ENCODE results near the gene DGKZ. TPM values are rescaled to one million over a fixed set of nuclear protein-coding genes. Genes with fewer than 3 reads are reported as not detected.

DGKZ gene
- total RNA-seq, 2 experiments from 2014 or later = 159 to 166 TPM

DNA sequence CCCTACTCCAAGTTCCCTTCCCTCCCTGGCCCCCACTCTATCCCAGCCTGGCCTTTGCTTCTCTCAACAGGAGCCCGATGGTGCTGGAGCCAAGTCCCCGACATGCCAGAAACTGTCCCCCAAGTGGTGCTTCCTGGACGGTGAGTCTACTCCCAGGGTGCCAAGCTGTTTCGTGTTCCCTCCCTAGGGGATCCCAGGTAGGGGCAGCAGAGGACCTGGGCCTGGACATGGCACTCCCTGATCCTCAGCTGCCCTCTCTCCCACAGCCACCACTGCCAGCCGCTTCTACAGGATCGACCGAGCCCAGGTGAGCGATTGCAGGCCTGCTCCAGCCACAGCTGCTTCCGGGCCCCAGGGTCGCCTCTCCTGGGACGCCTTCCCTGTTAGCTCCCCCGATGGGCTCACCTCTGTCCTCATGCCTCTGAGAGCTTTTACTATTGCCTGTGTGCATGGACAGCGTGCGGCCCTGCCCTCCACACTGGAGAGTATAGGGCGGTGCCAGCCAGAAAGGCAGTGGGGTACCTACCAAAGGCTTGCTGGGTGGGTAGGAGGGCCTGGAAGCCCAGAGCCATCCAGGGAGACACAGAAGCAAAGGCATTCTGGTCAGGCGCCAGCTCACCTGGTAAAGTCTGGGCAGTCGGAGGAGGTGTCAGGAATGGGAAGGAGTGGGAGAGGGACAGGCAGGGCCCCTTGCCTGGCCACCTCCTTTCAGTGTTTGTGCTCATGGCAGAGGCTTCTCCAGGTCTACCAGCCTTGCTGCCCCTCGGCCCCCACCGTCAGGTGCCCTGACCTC, 29.2 kb downstream of the DGKZ start:
- H3K36me3 ChIP-seq (ENCODE audit: insufficient read depth, low read length) = peaks cover 66% of the 10 kb centered on the region
- intact Hi-C loops (cut with DNase I, micrococcal nuclease) = no loop called here
- Mint-ChIP-seq H3K9me3 (no peaks in the 10 kb centered on the region), H3K4me3 (no peak overlapping the region), H3K36me3 (ENCODE audit: low read depth) (peaks cover 51% of the 10 kb centered on the region), H3K27me3 (no peaks in the 10 kb centered on the region), H3K27ac (no peak overlapping the region), H3K4me1 (ENCODE audit: low read depth) (no peaks in the 10 kb centered on the region)
- peaks cover 19% of the 10 kb centered on the region for H3K4me1 ChIP-seq (ENCODE audit: insufficient read depth, low read length)
- no peak overlapping the region for H3K27ac ChIP-seq (ENCODE audit: low read depth in 1 of 2, low read length in 2 of 2)
- CTCF ChIA-PET = interaction anchor here (0.8 to 2.4 kb wide), 2 partner anchors 9 to 24 kb away, joined by 3 to 8 read pairs; no protein-coding TSS in a partner anchor
- POLR2A ChIA-PET = no interaction called here
- no peaks in the 10 kb centered on the region for H3K27me3 ChIP-seq (ENCODE audit: control insufficient read depth in 1 of 2, insufficient read depth in 2 of 2, low read length in 2 of 2)
- no peak for DNase-seq
- no peak for TF ChIP-seq CTCF (IDR thresholded peaks at IDR 0.05)
- no peak for ATAC-seq (ENCODE audit: poor library complexity)
- no peaks in the 10 kb centered on the region for H3K9me3 ChIP-seq (ENCODE audit: control insufficient read depth in 1 of 2, insufficient read depth in 1 of 2, low read length in 2 of 2)
- no peak overlapping the region for H3K4me3 ChIP-seq (ENCODE audit: low read length)

- no peaks in the 10 kb centered on the region for H3K9me3 Mint-ChIP-seq
- POLR2A ChIA-PET = interaction anchor here (1.1 to 2.8 kb wide), 3 partner anchors 8 to 28 kb away, joined by 4 to 10 read pairs (median 5); no protein-coding TSS in a partner anchor
- intact Hi-C loops (cut with DNase I, micrococcal nuclease) = no loop called here
- ATAC-seq (ENCODE audit: poor library complexity) (no peak), DNase-seq (no peak)
- H3K9me3 ChIP-seq (ENCODE audit: control insufficient read depth in 1 of 2, insufficient read depth in 1 of 2, low read length in 2 of 2) = peaks cover 0 to 3% of the 10 kb centered on the region in 2 experiments
- CTCF ChIA-PET = interaction anchor here (2.4 kb wide), 1 partner anchor 25 kb away, joined by 8 read pairs; no protein-coding TSS in a partner anchor
- H3K27ac Mint-ChIP-seq = no peak overlapping the region
- peaks cover 2 to 5% of the 10 kb centered on the region in 2 experiments for H3K27me3 ChIP-seq (ENCODE audit: control insufficient read depth in 1 of 2, insufficient read depth in 2 of 2, low read length in 2 of 2)
- H3K4me1 Mint-ChIP-seq (ENCODE audit: low read depth) = peaks cover 3% of the 10 kb centered on the region
- no peak for TF ChIP-seq CTCF (IDR thresholded peaks at IDR 0.05)
- H3K4me3 ChIP-seq (ENCODE audit: low read length) = no peak overlapping the region
- peaks cover 58% of the 10 kb centered on the region for H3K36me3 ChIP-seq (ENCODE audit: insufficient read depth, low read length)
- no peak overlapping the region for H3K27ac ChIP-seq (ENCODE audit: low read depth in 1 of 2, low read length in 2 of 2)
- H3K27me3 Mint-ChIP-seq = peaks cover 3% of the 10 kb centered on the region
- peak overlapping the region; percentile 30 for H3K4me3 Mint-ChIP-seq
- peaks cover 26% of the 10 kb centered on the region for H3K4me1 ChIP-seq (ENCODE audit: insufficient read depth, low read length)
- H3K36me3 Mint-ChIP-seq (ENCODE audit: low read depth) = peaks cover 43% of the 10 kb centered on the region
Observed at GRCh38 chr11:46377290-46377689, 30.0 kb downstream of the DGKZ start.

GRCh38 chr11:46377831-46378230, 30.6 kb downstream of the DGKZ start:
- Mint-ChIP-seq H3K4me1 (ENCODE audit: low read depth) (peaks cover 4% of the 10 kb centered on the region), H3K36me3 (ENCODE audit: low read depth) (peaks cover 38% of the 10 kb centered on the region)
- no peak overlapping the region for H3K27ac ChIP-seq (ENCODE audit: low read depth in 1 of 2, low read length in 2 of 2)

More at GRCh38 chr11:46377831-46378230, 30.6 kb downstream of the DGKZ start:
- Histone ChIP-seq H3K9me3 (ENCODE audit: control insufficient read depth in 1 of 2, insufficient read depth in 1 of 2, low read length in 2 of 2) (peaks cover 0 to 8% of the 10 kb centered on the region in 2 experiments), H3K27me3 (ENCODE audit: control insufficient read depth in 1 of 2, insufficient read depth in 2 of 2, low read length in 2 of 2) (peaks cover 8 to 9% of the 10 kb centered on the region in 2 experiments), H3K4me3 (ENCODE audit: low read length) (no peak overlapping the region), H3K36me3 (ENCODE audit: insufficient read depth, low read length) (peaks cover 52% of the 10 kb centered on the region), H3K4me1 (ENCODE audit: insufficient read depth, low read length) (peaks cover 31% of the 10 kb centered on the region)
- ATAC-seq (ENCODE audit: poor library complexity) (no peak), DNase-seq (no peak)
- CTCF ChIA-PET = interaction anchor here (2.4 kb wide), 1 partner anchor 26 kb away, joined by 8 read pairs; no protein-coding TSS in a partner anchor
- peaks cover 5% of the 10 kb centered on the region for H3K27me3 Mint-ChIP-seq
- POLR2A ChIA-PET = interaction anchor here (0.9 to 2.8 kb wide), 4 partner anchors 9 to 29 kb away, joined by 4 to 10 read pairs (median 4); no protein-coding TSS in a partner anchor
- no peaks in the 10 kb centered on the region for H3K9me3 Mint-ChIP-seq
- no peak overlapping the region for H3K27ac Mint-ChIP-seq
- intact Hi-C loops (cut with DNase I, micrococcal nuclease) = no loop called here
- no peak for TF ChIP-seq CTCF (IDR thresholded peaks at IDR 0.05)
- peak overlapping the region; percentile 30 for H3K4me3 Mint-ChIP-seq
